ENCODE results near the gene ELMO1. TPM values are rescaled to one million over a fixed set of nuclear protein-coding genes. Genes with fewer than 3 reads are reported as not detected.

The ELMO1 gene
- total and polyA plus RNA-seq, 4 donors = 6.7 to 51.5 (median 14.8) TPM

DNA sequence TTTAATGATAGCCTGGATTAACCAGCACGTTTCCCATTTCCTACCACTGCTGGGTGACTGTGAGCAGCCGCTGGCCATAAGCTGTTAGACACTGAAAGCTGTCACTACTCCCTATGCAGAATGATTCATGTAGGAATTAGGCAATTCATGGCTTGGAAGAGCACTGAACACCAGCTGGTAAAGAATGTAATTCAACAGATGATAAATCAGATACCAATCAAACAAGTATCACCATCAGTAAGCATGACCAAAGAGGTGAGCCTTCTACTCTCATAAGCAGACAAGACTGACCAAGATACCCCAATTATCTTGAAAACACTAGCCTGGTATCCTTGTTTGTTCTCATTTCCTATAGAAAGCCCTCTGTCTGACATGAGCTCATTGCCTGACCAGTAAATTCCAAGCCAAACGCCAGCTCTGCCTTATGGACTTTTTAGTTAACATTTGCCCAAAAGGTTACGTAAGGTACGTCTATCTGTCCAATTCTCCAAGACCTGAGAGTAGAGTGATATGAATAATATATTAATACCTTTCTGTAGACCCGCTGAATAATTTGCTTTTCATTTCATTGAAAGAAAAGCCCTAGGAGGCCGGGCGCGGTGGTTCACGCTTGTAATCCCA, 127.7 kb downstream of the ELMO1 start:
- TF ChIP-seq RXRA (IDR thresholded peaks at IDR 0.05) (no peak), SP1 (IDR thresholded peaks at IDR 0.05) (no peak), TAF1 (conservative IDR thresholded peaks at IDR 0.05) (no peak), EGR1 (IDR thresholded peaks at IDR 0.05; ENCODE audit: low read depth in 2 of 2) (no peak), HNF4A (conservative IDR thresholded peaks at IDR 0.05) (no peak), HNF4G (IDR thresholded peaks at IDR 0.05) (no peak), FOXA1 (IDR thresholded peaks at IDR 0.05) (no peak), JUND (IDR thresholded peaks at IDR 0.05) (no peak), FOXA2 (IDR thresholded peaks at IDR 0.05) (no peak)
- TF ChIP-seq, protein P1, sequence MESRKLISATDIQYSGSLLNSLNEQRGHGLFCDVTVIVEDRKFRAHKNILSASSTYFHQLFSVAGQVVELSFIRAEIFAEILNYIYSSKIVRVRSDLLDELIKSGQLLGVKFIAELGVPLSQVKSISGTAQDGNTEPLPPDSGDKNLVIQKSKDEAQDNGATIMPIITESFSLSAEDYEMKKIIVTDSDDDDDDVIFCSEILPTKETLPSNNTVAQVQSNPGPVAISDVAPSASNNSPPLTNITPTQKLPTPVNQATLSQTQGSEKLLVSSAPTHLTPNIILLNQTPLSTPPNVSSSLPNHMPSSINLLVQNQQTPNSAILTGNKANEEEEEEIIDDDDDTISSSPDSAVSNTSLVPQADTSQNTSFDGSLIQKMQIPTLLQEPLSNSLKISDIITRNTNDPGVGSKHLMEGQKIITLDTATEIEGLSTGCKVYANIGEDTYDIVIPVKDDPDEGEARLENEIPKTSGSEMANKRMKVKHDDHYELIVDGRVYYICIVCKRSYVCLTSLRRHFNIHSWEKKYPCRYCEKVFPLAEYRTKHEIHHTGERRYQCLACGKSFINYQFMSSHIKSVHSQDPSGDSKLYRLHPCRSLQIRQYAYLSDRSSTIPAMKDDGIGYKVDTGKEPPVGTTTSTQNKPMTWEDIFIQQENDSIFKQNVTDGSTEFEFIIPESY (IDR thresholded peaks at IDR 0.05) = no peak
- TF ChIP-seq, protein P2, sequence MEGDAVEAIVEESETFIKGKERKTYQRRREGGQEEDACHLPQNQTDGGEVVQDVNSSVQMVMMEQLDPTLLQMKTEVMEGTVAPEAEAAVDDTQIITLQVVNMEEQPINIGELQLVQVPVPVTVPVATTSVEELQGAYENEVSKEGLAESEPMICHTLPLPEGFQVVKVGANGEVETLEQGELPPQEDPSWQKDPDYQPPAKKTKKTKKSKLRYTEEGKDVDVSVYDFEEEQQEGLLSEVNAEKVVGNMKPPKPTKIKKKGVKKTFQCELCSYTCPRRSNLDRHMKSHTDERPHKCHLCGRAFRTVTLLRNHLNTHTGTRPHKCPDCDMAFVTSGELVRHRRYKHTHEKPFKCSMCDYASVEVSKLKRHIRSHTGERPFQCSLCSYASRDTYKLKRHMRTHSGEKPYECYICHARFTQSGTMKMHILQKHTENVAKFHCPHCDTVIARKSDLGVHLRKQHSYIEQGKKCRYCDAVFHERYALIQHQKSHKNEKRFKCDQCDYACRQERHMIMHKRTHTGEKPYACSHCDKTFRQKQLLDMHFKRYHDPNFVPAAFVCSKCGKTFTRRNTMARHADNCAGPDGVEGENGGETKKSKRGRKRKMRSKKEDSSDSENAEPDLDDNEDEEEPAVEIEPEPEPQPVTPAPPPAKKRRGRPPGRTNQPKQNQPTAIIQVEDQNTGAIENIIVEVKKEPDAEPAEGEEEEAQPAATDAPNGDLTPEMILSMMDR (IDR thresholded peaks at IDR 0.05; ENCODE audit: low read depth, low read length, missing input control) = no peak
- TF ChIP-seq, protein P3, sequence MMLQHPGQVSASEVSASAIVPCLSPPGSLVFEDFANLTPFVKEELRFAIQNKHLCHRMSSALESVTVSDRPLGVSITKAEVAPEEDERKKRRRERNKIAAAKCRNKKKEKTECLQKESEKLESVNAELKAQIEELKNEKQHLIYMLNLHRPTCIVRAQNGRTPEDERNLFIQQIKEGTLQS (IDR thresholded peaks at IDR 0.05) = no peak
- Histone ChIP-seq H3K27ac (ENCODE audit: low read depth in 1 of 2, low read length in 2 of 2) (no peak overlapping the region), H3K36me3 (ENCODE audit: control insufficient read depth in 4 of 4, insufficient read depth in 3 of 4, low read depth in 1 of 4, low read length in 3 of 4) (peaks cover 0 to 4% (median 0%) of the 10 kb centered on the region in 4 donors), H3K4me1 (ENCODE audit: control insufficient read depth in 4 of 4, insufficient read depth in 4 of 4, low read length in 3 of 4) (peaks cover 0 to 3% (median 0%) of the 10 kb centered on the region in 4 donors), H3K9ac (ENCODE audit: low read depth in 1 of 2, low read length in 2 of 2) (no peak overlapping the region), H3K9me3 (ENCODE audit: control insufficient read depth in 4 of 4, low read length in 3 of 4) (no peaks in the 10 kb centered on the region), H3K27me3 (ENCODE audit: control insufficient read depth in 4 of 4, insufficient read depth in 4 of 4, low read length in 3 of 4) (no peaks in the 10 kb centered on the region), H3K4me3 (ENCODE audit: low read depth in 1 of 3, low read length in 3 of 3) (no peak overlapping the region)
- 86% methylated on average over 10 of the region's 10 CpGs for WGBS
- no peak for DNase-seq (ENCODE audit: low spot score)

DNA sequence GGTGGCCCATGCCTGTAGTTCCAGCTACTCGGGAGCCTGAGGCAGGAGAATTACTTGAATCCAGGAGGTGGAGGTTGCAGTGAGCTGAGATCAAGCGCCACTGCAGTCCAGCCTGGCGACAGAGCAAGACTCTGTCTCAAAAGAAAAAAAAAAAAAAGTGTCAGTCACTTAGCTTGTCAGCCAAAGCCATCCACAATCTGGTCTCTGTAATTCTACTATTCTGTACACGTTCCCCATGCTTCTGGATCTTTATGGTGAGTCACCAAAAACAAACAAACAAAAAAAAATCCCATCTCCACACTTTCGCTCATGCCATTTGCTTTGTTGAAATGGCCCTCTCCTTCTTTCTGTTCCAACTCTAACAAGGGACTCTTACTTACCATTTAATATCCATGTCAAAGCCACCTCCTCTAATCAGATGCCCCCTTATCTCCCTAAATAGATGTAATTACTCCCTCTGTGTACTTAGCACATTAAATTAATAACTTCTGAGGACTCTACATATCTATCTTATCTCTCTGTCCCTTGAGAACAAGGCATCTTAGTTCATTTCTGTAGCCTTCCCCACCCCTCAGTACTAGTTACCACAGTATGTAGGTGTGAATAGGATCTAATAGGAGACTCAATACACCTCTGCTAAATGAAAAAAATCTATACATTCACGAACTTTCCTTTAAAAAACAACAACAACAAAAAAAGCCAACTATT, 128.4 kb downstream of the ELMO1 start:
- H3K4me3 ChIP-seq (ENCODE audit: low read depth in 1 of 3, low read length in 3 of 3) = no peak overlapping the region
- H3K4me1 ChIP-seq (ENCODE audit: control insufficient read depth in 4 of 4, insufficient read depth in 4 of 4, low read length in 3 of 4) = peaks cover 0 to 3% (median 0%) of the 10 kb centered on the region in 4 donors
- TF ChIP-seq FOXA1 (IDR thresholded peaks at IDR 0.05) (no peak), YY1 (IDR thresholded peaks at IDR 0.05) (no peak)
- TF ChIP-seq, protein P4, sequence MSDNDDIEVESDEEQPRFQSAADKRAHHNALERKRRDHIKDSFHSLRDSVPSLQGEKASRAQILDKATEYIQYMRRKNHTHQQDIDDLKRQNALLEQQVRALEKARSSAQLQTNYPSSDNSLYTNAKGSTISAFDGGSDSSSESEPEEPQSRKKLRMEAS (IDR thresholded peaks at IDR 0.05) = no peak
- H3K27ac ChIP-seq (ENCODE audit: low read depth in 1 of 2, low read length in 2 of 2) = no peak overlapping the region
- no peak overlapping the region for H3K9ac ChIP-seq (ENCODE audit: low read depth in 1 of 2, low read length in 2 of 2)
- WGBS = 84% methylated on average over 6 of the region's 6 CpGs
- DNase-seq (ENCODE audit: low spot score) = no peak
- H3K36me3 ChIP-seq (ENCODE audit: control insufficient read depth in 4 of 4, insufficient read depth in 3 of 4, low read depth in 1 of 4, low read length in 3 of 4) = peaks cover 0 to 4% (median 0%) of the 10 kb centered on the region in 4 donors
- H3K27me3 ChIP-seq (ENCODE audit: control insufficient read depth in 4 of 4, insufficient read depth in 4 of 4, low read length in 3 of 4) = no peaks in the 10 kb centered on the region
- no peaks in the 10 kb centered on the region for H3K9me3 ChIP-seq (ENCODE audit: control insufficient read depth in 4 of 4, low read length in 3 of 4)

All from liver (tissue), 9 donors.